KMS-11 (cell line): ENCODE measurements around the gene CLDN9.

ENCODE experiments used
- H2AFZ ChIP-seq: fragments of 200-600 bp; sonication (generic); 2 replicates; pipeline ENCODE4 v1.6.1; 2016; ENCODE audit warnings: antibody characterized with exemption, mixed run types, low read depth
- H3K27ac ChIP-seq: fragments of 200-600 bp; sonication (generic); 2 replicates; pipeline ENCODE4 v1.6.1; 2016; ENCODE audit warnings: mild to moderate bottlenecking, mixed run types
- H3K27me3 ChIP-seq: fragments of 200-600 bp; sonication (generic); 2 replicates; pipeline ENCODE4 v1.6.1; 2017; ENCODE audit warnings: mild to moderate bottlenecking, low read depth, mixed run types, moderate library complexity; ENCODE audit not compliant: insufficient read depth
- H3K36me3 ChIP-seq: fragments of 200-600 bp; sonication (generic); 2 replicates; pipeline ENCODE4 v1.6.1; 2017; ENCODE audit warnings: mild to moderate bottlenecking, mixed run types; ENCODE audit not compliant: insufficient read depth
- H3K4me1 ChIP-seq: fragments of 200-600 bp; sonication (generic); 2 replicates; pipeline ENCODE4 v1.6.1; 2016; ENCODE audit warnings: mild to moderate bottlenecking, low read depth, mixed run types; ENCODE audit not compliant: poor library complexity, severe bottlenecking
- H3K4me2 ChIP-seq: fragments of 200-600 bp; sonication (generic); 2 replicates; pipeline ENCODE4 v1.7.0; 2016; ENCODE audit warnings: mild to moderate bottlenecking, mixed run types
- H3K4me3 ChIP-seq: fragments of 200-600 bp; sonication (generic); IDR thresholded peaks from 2 replicates; pipeline ENCODE4 v1.6.1; 2017; ENCODE audit warnings: low read depth, low read length, mixed read lengths; ENCODE audit not compliant: insufficient read depth
- H3K79me2 ChIP-seq: fragments of 200-600 bp; sonication (generic); 2 replicates; pipeline ENCODE4 v1.6.1; 2016; ENCODE audit warnings: low read depth, mixed run types; ENCODE audit not compliant: insufficient read depth
- H3K9ac ChIP-seq: fragments of 200-600 bp; sonication (generic); 2 replicates; pipeline ENCODE4 v1.6.1; 2016; ENCODE audit warnings: mild to moderate bottlenecking, mixed run types
- H4K20me1 ChIP-seq: fragments of 200-600 bp; sonication (generic); 2 replicates; pipeline ENCODE4 v1.6.1; 2016; ENCODE audit warnings: mild to moderate bottlenecking, mixed run types; ENCODE audit not compliant: insufficient read depth
- TF ChIP-seq, protein P1 (sequence below): fragments of 200-600 bp; sonication (generic); conservative IDR thresholded peaks from 2 replicates; pipeline ENCODE4 v1.6.1; 2017; ENCODE audit warnings: low read depth, mild to moderate bottlenecking, antibody characterized with exemption, low read length, moderate library complexity, mixed read lengths

CLDN9 gene

GRCh38 chr16:2966043-2966807 lies 46.5 kb upstream of the CLDN9 start:
- Histone ChIP-seq H3K4me2 (peak overlapping the region; percentile 97; the same call in 1 of the 2 replicates), H2AFZ (no peak overlapping the region), H3K79me2 (peaks cover 17% of the 10 kb centered on the region; the same call in 1 of the 2 replicates), H3K4me1 (peaks cover 45% of the 10 kb centered on the region), H3K27me3 (peaks cover 27% of the 10 kb centered on the region), H4K20me1 (no peaks in the 10 kb centered on the region), H3K36me3 (no peaks in the 10 kb centered on the region), H3K27ac (no peak overlapping the region), H3K9ac (no peak overlapping the region), H3K4me3 (no peak overlapping the region)
- TF ChIP-seq, protein P1, sequence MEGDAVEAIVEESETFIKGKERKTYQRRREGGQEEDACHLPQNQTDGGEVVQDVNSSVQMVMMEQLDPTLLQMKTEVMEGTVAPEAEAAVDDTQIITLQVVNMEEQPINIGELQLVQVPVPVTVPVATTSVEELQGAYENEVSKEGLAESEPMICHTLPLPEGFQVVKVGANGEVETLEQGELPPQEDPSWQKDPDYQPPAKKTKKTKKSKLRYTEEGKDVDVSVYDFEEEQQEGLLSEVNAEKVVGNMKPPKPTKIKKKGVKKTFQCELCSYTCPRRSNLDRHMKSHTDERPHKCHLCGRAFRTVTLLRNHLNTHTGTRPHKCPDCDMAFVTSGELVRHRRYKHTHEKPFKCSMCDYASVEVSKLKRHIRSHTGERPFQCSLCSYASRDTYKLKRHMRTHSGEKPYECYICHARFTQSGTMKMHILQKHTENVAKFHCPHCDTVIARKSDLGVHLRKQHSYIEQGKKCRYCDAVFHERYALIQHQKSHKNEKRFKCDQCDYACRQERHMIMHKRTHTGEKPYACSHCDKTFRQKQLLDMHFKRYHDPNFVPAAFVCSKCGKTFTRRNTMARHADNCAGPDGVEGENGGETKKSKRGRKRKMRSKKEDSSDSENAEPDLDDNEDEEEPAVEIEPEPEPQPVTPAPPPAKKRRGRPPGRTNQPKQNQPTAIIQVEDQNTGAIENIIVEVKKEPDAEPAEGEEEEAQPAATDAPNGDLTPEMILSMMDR, result no peak

- no peak overlapping the region for H3K4me3 ChIP-seq
- TF ChIP-seq, protein P1, result no peak
- H3K4me1 ChIP-seq, result peaks cover 45% of the 10 kb centered on the region
- no peak overlapping the region for H2AFZ ChIP-seq
- peaks cover 27% of the 10 kb centered on the region for H3K27me3 ChIP-seq
- H4K20me1 ChIP-seq, result no peaks in the 10 kb centered on the region
- no peak overlapping the region for H3K27ac ChIP-seq
- no peak overlapping the region for H3K9ac ChIP-seq
- H3K36me3 ChIP-seq, result no peaks in the 10 kb centered on the region
- H3K4me2 ChIP-seq, result no peak overlapping the region
- H3K79me2 ChIP-seq, result peaks cover 21% of the 10 kb centered on the region; the same call in 1 of the 2 replicates
Measured at GRCh38 chr16:2966808-2967191, 45.9 kb upstream of the CLDN9 start.

GRCh38 chr16:2967211-2967631 lies 45.5 kb upstream of the CLDN9 start:
- peaks cover 45% of the 10 kb centered on the region for H3K4me1 ChIP-seq
- H4K20me1 ChIP-seq, result no peaks in the 10 kb centered on the region
- H2AFZ ChIP-seq, result no peak overlapping the region
- no peak overlapping the region for H3K27ac ChIP-seq
- H3K27me3 ChIP-seq, result peaks cover 22% of the 10 kb centered on the region
- no peak overlapping the region for H3K4me3 ChIP-seq
- H3K36me3 ChIP-seq, result no peaks in the 10 kb centered on the region
- H3K9ac ChIP-seq, result no peak overlapping the region
- no peak overlapping the region for H3K4me2 ChIP-seq
- peaks cover 21% of the 10 kb centered on the region; the same call in 1 of the 2 replicates for H3K79me2 ChIP-seq
- TF ChIP-seq, protein P1, result no peak

GRCh38 chr16:2967721-2968161 lies 45.0 kb upstream of the CLDN9 start:
- Histone ChIP-seq H3K79me2 (peaks cover 21% of the 10 kb centered on the region; the same call in 1 of the 2 replicates), H3K27me3 (peaks cover 17% of the 10 kb centered on the region), H3K36me3 (no peaks in the 10 kb centered on the region), H3K4me1 (peaks cover 43% of the 10 kb centered on the region), H3K4me3 (no peak overlapping the region), H3K4me2 (peak overlapping the region; percentile 94), H4K20me1 (no peaks in the 10 kb centered on the region), H3K27ac (no peak overlapping the region), H2AFZ (no peak overlapping the region), H3K9ac (no peak overlapping the region)
- TF ChIP-seq, protein P1, result no peak
